GM19351 (cell line): ENCODE data around the gene MISP3.

Source experiments
- ATAC-seq: cut with Tn5 transposase; IDR thresholded peaks from one replicate; pipeline ENCODE4 v1.9.1; 2021; ENCODE audit warnings: mild to moderate bottlenecking, moderate library complexity; ENCODE audit not compliant: unreplicated experiment

The MISP3 gene

GRCh38 chr19:14101003-14101545 lies 28.5 kb downstream of the MISP3 start:
- no peak for ATAC-seq

DNA sequence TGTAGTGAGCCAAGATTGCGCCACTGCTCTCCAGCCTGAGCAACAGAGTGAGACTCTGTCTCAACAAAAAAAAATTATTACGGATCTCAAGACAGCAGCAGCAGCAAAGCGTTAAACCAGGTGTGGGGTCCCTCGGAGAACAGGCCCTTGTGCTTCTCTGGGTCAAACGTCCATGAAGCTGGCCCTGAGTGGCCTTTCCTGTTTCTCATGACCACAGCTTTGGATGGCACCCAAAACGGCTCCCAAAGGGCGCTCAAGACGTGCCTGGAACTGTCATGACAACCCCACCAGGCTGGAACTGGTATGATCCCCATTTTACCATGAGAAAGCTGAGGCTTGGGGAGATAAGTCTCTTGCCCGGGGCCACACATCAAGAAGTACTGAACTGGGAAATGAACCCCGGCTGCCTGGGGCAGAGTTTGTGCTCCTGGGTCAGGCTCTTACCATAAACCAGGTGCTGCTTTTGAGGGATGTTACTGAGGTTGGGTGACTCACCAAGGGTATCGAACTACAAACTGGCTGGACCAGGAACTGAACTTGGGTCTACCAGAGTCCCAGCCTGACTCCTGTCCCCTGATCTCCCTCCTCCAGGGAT lies 29.6 kb downstream of the MISP3 start:
- ATAC-seq, result no peak

GRCh38 chr19:14102756-14103155 lies 30.2 kb downstream of the MISP3 start:
- no peak for ATAC-seq

DNA sequence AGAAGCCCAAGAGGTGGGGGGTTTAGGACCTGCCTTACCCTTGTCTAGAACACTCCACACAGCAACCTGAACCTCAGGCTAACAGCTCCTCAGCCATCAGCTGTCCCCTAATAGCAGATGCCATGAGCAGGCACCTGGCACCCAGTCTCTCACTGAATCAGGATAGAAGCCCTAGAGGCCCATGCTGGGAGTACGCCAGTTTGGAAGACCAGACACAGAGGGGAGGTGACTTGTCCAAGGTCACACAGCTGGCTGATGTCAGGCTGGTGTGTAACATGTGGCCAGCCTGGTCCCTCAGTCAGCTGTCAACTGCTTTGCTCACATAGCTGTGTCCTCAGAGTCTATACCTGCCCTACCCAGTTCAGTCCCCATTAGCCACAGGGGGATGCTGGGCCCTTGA lies 30.7 kb downstream of the MISP3 start:
- ATAC-seq, result no peak

- no peak for ATAC-seq
Observed at GRCh38 chr19:14105680-14106079, 33.1 kb downstream of the MISP3 start.

- no peak for ATAC-seq
Observed at GRCh38 chr19:14106840-14107239, 34.3 kb downstream of the MISP3 start.

- no peak for ATAC-seq
Observed at GRCh38 chr19:14107581-14108461, 35.2 kb downstream of the MISP3 start.

DNA sequence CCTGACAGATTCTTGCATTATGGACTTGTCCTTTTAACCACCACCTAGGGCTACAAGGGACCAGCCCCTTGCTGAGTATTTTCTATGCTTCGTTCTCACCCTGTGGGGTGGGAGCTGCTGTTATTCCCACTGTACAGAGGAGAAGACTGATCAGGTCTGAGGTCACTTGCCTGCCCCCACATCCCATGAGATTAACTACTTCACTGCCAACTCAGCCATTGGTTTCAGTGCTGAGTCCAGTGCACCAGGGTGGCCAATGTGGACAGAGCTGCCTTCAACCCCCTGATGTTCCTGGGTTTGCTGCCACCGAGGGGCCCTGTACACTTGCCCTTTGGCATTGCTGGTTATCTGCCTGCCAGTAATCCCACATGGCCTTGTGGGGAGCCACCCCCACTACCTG lies 38.1 kb downstream of the MISP3 start:
- ATAC-seq, result no peak

- ATAC-seq, result no peak
Observed at GRCh38 chr19:14111486-14111885, 38.9 kb downstream of the MISP3 start.

DNA sequence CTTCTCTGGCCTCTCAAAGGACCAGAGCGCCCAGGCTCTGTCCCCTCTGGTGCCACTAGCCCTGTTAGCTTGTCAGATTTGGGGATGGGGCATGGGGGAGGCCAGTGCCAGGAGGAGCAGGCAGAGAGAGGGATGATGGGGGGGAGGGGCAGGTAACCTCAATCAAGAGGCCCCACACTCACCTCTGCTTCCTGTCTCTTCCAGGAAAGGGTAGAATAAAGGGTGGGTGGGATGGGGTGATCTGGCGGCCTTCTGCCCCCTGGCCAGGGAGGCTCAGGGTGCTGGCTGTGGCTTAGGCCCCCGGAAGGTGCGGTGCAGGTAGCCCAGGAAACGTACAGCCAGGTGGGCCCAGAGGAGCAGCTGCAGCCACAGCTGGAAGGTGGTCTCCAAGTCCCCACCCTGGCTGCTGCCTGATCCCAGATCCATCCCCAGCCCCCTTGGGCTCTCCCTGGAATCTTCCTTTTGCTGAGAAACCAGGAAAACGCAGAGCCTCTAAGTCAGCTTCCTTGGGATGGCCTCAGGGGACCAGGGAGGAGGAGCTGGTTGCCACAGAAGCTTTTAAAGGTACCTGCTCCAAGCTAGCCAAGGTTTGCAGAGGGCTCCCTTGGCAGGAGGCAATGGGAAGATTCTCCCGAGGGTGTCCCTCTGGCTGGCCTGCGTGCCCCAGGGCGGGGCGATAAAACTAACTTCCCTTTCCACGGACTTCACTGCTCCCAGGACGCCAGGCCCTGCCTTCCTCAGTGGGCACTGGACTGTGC lies 39.6 kb downstream of the MISP3 start:
- ATAC-seq, result no peak

- ATAC-seq, result no peak
Observed at GRCh38 chr19:14112809-14113385, 40.3 kb downstream of the MISP3 start.

DNA sequence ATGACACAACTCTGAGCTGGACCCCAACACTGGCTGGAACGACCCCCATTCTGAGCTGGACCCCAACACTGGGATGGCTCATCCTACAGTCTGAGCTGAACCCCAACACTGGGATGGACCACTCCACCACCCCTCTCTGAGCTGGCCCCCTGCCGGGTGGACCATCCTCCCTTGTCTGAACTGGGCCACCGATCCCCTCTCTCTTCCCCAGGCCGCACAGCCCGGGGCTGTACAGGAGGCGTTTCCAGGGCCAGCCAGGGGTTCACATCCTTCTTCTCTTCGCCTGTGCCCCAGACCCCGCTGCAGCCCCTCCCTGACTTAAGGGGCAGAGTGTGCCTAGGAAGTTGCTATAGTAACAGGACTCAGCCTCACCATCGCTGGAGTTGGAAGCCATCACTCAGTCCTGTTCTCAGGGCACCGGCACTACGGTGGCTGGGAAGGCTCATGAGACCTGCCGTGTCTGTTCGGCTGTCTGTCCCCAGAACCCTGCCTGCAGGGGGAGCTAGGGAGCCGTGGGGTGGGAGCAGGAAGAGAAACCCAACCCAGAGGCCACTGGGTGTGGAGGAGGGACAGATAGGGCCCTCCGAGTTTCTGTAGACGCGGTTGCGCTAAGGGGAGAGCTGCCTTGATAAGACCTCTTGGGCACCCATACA lies 41.3 kb downstream of the MISP3 start:
- no peak for ATAC-seq

DNA sequence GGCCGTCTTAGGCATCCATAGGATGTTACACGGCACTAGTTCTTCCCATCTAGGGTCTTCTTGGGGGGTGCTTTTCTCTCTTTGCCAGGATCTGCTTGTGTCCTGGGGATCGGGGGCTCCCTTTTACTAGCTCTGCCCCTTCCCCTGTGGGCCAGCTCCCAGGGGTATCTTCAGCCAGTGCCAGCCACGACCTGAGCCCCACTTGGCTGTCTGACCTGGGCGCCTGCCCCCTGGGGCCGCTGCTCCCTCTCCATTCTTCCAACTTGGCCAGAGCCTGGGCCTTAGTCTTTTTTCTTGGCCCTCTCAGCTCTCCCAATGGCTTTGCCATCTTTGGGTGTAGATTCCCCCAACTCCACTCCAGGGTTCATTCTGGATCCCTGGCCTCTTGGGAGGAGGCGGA lies 41.9 kb downstream of the MISP3 start:
- ATAC-seq, result no peak

DNA sequence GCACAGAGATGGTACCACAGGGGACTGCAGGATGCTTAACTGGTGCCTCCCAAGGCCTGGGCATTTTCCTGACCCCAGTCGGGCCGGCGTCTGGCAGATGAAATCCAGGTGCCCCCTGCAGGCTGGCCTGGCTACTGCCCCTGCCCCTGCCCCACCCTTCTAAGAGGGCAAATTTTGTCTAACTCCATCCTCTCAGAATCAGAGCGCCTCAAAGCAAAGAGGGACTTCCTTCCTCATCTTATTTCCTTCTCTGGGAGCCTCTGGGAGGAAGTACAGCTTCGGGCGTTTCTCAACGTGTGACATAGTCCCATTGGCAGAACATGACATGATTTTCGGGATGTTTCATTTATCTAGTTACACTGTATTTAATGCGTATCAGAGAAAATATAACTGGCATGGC lies 42.3 kb downstream of the MISP3 start:
- no peak for ATAC-seq

GRCh38 chr19:14115756-14116155 lies 43.2 kb downstream of the MISP3 start:
- ATAC-seq, result no peak

DNA sequence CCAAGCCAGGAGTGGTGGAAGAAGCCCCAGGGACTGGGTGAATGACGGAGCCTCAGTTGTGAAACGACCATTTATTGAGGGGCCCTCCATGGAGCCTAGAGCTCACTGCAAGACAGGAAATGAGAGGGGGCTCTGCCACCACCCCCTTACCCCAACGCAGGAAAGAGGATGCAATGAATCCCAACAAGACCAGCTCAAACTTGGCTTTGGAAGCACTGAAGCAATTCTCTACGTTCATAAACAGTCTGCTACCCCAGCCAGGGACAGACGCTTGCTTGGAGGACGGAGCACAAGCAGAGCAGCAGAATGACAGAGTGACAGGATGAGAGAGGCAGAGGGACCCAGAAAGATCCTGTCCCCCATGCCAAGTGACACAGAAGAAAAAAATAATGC lies 43.9 kb downstream of the MISP3 start:
- no peak for ATAC-seq

DNA sequence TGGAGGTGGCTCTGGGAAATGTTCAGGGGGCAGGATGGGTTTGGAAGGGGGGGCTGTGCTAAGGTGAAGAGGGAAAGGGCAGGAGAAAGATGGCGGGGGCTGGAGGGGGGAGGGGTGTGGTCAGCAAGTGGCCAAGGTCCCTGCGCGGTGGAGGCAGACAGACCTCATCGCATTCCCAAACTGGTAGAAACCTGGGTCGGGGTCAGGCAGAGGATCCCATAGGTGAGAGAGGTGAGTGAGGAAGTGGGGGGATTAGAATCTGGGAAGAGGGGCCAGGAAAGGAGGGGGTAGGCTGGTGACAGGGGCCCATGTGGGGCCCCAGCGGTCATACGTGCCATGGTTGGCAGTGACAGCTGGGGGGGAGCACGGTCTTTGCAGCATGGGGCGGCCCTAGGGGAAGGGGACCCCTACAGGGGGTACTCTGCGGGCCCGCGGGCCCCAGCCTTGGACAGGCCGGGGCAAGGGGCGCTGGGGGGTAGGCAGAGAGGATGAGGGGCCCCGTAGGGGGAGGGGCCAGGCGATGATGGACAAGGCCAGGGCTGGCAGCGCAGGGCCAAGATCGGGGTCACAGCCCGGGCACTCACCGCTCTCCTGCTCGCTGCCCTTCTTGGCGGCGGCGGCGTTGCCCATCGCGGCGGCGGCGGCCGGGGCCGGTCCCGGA lies 44.5 kb downstream of the MISP3 start:
- ATAC-seq, result no peak

DNA sequence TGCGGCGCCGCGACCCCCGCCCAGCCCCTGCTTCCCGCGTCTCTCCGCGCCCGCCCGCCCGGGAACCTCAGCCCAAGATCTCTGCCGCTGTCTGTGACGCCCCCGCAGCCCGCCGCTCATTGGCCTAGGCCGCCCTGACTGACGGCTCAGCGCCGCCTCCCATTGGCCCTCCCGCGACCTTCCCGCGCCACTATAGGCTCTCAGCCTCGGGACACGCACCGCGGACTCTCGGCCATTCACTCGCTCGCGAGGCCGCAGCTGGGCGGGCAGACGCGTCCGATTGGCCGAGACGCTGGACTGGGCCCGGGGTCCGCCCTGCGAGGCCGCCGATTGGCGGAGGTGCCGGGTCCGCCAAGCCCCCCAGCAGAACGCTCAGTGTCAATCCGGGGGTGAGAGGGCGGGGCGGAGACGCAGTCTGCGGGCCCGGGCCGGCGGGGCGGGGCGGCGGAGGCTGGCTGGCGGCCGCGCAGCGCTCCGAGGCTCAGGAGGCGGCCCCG lies 45.1 kb downstream of the MISP3 start, which contains the start of gene PRKACA:
Gene PRKACA (minus strand): TSS at position 95 of the 497 bp plus-strand sequence. CDS start 215 bp downstream, outside the sequence.
- peak; percentile 88 for ATAC-seq

DNA sequence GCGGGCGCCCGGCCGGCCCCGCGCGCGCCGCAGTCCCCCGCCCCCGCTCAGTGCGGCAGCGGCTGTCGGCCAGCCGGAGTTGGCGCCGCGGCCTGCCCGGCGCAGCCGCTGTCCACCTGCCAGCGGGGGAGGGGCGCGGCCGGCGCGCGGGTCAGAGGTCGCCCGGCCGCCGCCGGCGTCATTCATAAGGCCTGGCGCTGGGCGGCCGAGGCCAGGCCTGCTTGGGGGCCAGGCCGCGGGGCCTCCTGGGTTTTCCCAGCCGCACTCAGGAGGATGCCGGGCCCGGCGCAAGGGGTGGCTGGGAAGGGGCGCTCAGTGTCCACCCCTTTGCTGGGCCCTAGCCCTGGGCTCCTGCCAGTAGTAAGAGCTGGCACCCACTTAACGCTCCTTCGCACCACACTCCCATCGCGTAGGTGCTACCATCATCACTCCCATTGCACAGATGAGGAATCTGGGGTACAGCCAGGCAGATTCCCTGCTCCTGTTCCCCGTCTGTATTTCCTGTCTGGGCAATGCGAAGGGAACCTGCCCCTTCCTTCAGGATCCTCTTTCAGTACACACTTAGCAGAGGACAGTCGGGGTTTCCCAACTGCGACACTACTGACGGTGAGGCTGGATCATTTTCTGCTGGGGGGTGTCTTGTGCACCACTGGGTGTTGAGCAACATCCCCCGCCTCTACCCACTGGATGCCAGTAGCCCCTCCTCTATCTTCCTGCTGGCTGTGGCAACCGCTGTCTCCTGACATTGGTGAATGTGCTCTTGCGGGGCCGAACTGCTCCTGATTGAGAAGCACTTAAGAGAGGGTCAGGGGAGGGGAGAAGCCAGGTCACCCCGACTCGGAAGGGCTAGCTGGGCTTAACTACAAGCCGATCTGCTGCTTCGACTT lies 45.8 kb downstream of the MISP3 start:
- peak; percentile 24 for ATAC-seq
